Spleen (tissue), 13 donors: ENCODE results near the gene GALK1. TPM values are rescaled to one million over a fixed set of nuclear protein-coding genes. Genes with fewer than 3 reads are reported as not detected.
A peak's percentile ranks its signal among the peaks of the same experiment; 100 is the strongest.

ENCODE experiments used
- DNase-seq: peaks from one replicate; pipeline ENCODE4 v3.0.0-alpha.2; 2020
- H3K27ac ChIP-seq, 8 donors: fragments of 200-600 bp; sonication (generic) in 7 of 8; 1 replicate in 4 of 8; 2 replicates in 4 of 8; pipeline versions ENCODE4 v1.5.0 to v1.8.0; 2016 to 2021; ENCODE audit warnings: inconsistent platforms in 4 of 8, mild to moderate bottlenecking in 4 of 8, moderate library complexity in 1 of 8
- H3K27me3 ChIP-seq, 7 donors: fragments of 200-600 bp; sonication (generic) in 6 of 7; replicated peaks in 1 of 7; 1 replicate in 4 of 7; 2 replicates in 3 of 7; pipeline versions ENCODE4 v1.5.0 to v1.8.0; 2016 to 2021; ENCODE audit warnings: inconsistent platforms in 3 of 7, mild to moderate bottlenecking in 1 of 7
- H3K36me3 ChIP-seq, 6 donors: fragments of 200-600 bp; sonication (generic) in 5 of 6; 1 replicate in 4 of 6; 2 replicates in 2 of 6; pipeline versions ENCODE4 v1.5.0 to v1.8.0; 2016 to 2021; ENCODE audit warnings: inconsistent platforms in 2 of 6
- H3K4me1 ChIP-seq, 6 donors: fragments of 200-600 bp; sonication (generic) in 5 of 6; 1 replicate in 3 of 6; 2 replicates in 3 of 6; pipeline versions ENCODE4 v1.5.0 to v1.8.0; 2016 to 2021; ENCODE audit warnings: inconsistent platforms in 3 of 6
- H3K4me3 ChIP-seq, 8 donors: fragments of 200-600 bp; sonication (generic) in 7 of 8; 1 replicate in 4 of 8; 2 replicates in 4 of 8; pipeline versions ENCODE4 v1.5.0 to v1.8.0; 2016 to 2021; ENCODE audit warnings: inconsistent platforms in 4 of 8, mild to moderate bottlenecking in 4 of 8, moderate library complexity in 2 of 8
- H3K9me3 ChIP-seq, 8 donors: fragments of 200-600 bp; sonication (generic) in 7 of 8; 1 replicate in 4 of 8; 2 replicates in 4 of 8; pipeline versions ENCODE4 v1.5.0 to v1.8.0; 2016 to 2021; ENCODE audit warnings: inconsistent platforms in 4 of 8
- CTCF ChIP-seq, 11 experiments: fragments of 200-600 bp in 7 of 11; fragments of 450-650 bp in 4 of 11; sonication (generic) in 4 of 11; IDR thresholded peaks in 8 of 11; conservative IDR thresholded peaks in 3 of 11; 1 replicate in 7 of 11; 2 replicates in 4 of 11; pipeline versions ENCODE4 v1.4.0 to v1.8.0; 2016 to 2021; ENCODE audit warnings: antibody characterized with exemption in 11 of 11, inconsistent platforms in 4 of 11, mild to moderate bottlenecking in 1 of 11
- POLR2A ChIP-seq, 3 donors: fragments of 450-650 bp; IDR thresholded peaks; one replicate each; pipeline ENCODE4 v1.5.1; 2017; ENCODE audit warnings: antibody characterized with exemption in 3 of 3, mild to moderate bottlenecking in 1 of 3
- POLR2AphosphoS5 ChIP-seq, 3 donors: sonication (generic); formaldehyde crosslinking; IDR thresholded peaks; one replicate each; pipeline ENCODE4 v1.5.1; 2017; ENCODE audit warnings: antibody characterized with exemption in 3 of 3
- WGBS, 5 donors: extraction: QIAGEN DNeasy Blood & Tissue Kit in 3 of 5; methylation state at CpG; one replicate each; pipeline versions ENCODE4 v1.1.5 to v1.1.7; 2013 to 2018; 5-methylcytosine and 5-hydroxymethylcytosine counted together
- intact Hi-C: fragments of 100-400 bp; cut with DNase I; formaldehyde crosslinking; loops from one replicate; pipeline ENCODE4 v1.15.0; 2023; ENCODE audit warnings: low total_unique reads
- long read RNA-seq, 2 donors: transcript quantifications; one replicate each; lab custom pipeline, GENCODE V29; 2026
- polyA plus RNA-seq, 3 donors: library from polyadenylated mRNA; stranded (reverse); fragments of 200-250 nt; gene quantifications; one replicate each; pipeline ENCODE4 v1.2.1, GENCODE V29; 2013
- total RNA-seq, 7 donors: library from RNA; depleted of rRNA in 3 of 7; stranded (reverse); fragments of >200 nt in 3 of 7; fragmentation: NEBNext Ultra II Directional in 4 of 7; extraction: Animal tissue kit (Norgen Biotek cat#: 25700) in 4 of 7; gene quantifications; one replicate each; pipeline versions ENCODE4 v1.1.0 to v1.2.1, GENCODE V29; 2016 to 2021
- donor health status: healthy with polysubstance abuse.
- donor health status: DM: no; HTN: no; CAD: no; lungs with moderate emphysema.
- donor health status: DM: no; HTN: no; CAD: no.
- donor health status: Bipolar disorder and iron deficiency.
- donor health status: healthy.
- donor health status: DM: no; HTN: no; CAD: no.
- donor health status: DM: yes; HTN: yes; CAD: no.

GALK1 gene
- total RNA-seq, result 10 to 100 TPM; 23.5 to 45.1 (median 33.5) TPM
- 10 to 100 TPM; 34.2 to 45.9 (median 37.0) TPM for polyA plus RNA-seq
- long read RNA-seq, donor 1, transcript GALK1-205 (8 exons, 1,866 nt), result major isoform, 8 of 11 reads
- long read RNA-seq, donor 1, partial matches to known transcripts, result 0 of 11 reads
- long read RNA-seq, donor 1, other reads (novel, unspliced or antisense), result 0 of 11 reads
- long read RNA-seq, donor 2, transcript GALK1-205 (8 exons, 1,866 nt), result major isoform, 12 of 16 reads
- long read RNA-seq, donor 2, partial matches to known transcripts, result 0 of 16 reads
- long read RNA-seq, donor 2, other reads (novel, unspliced or antisense), result 0 of 16 reads

GRCh38 chr17:75764711-75765421, at the start of gene GALK1:
Gene GALK1, minus strand, starts transcription at chr17:75765192. Its CDS starts 56 bp downstream, at chr17:75765136.
- Histone ChIP-seq H3K36me3 (peaks cover 0 to 24% (median 0%) of the 10 kb centered on the region in 6 donors), H3K27ac (peak within 1 kb of the TSS; percentile 78 to 92 (median 90)), H3K9me3 (no peaks in the 10 kb centered on the region), H3K27me3 (no peaks in the 10 kb centered on the region), H3K4me3 (peak within 1 kb of the TSS; percentile 69 to 87 (median 80)), H3K4me1 (peaks cover 12 to 33% (median 28%) of the 10 kb centered on the region in 6 donors)
- 0 to 1% (median 0%) methylated on average over 30 to 71 of the region's 71 CpGs for WGBS, 5 donors
- TF ChIP-seq POLR2AphosphoS5 (IDR thresholded peaks at IDR 0.05) (peak; percentile 71 to 87 (median 86)), CTCF (IDR thresholded peaks at IDR 0.05 in 8 of 11, conservative IDR thresholded peaks at IDR 0.05 in 3 of 11) (peak; percentile 10 to 84 (median 69)), POLR2A (IDR thresholded peaks at IDR 0.05) (no peak)
- intact Hi-C loops, result no loop called here
- peak; percentile 96 for DNase-seq

GRCh38 chr17:75814021-75814395, 49.0 kb upstream of the GALK1 start:
- DNase-seq, result no peak
- Histone ChIP-seq H3K27me3 (no peaks in the 10 kb centered on the region), H3K36me3 (peaks cover 0 to 99% (median 92%) of the 10 kb centered on the region in 6 donors), H3K4me3 (no peak overlapping the region), H3K9me3 (no peaks in the 10 kb centered on the region), H3K4me1 (peaks cover 0 to 5% (median 0%) of the 10 kb centered on the region in 6 donors), H3K27ac (no peak overlapping the region)
- 88 to 96% (median 94%) methylated on average over 5 to 6 of the region's 6 CpGs for WGBS, 5 donors
- TF ChIP-seq POLR2AphosphoS5 (IDR thresholded peaks at IDR 0.05) (no peak), POLR2A (IDR thresholded peaks at IDR 0.05) (no peak), CTCF (IDR thresholded peaks at IDR 0.05 in 8 of 11, conservative IDR thresholded peaks at IDR 0.05 in 3 of 11) (no peak)
- intact Hi-C loops, result no loop called here

DNA sequence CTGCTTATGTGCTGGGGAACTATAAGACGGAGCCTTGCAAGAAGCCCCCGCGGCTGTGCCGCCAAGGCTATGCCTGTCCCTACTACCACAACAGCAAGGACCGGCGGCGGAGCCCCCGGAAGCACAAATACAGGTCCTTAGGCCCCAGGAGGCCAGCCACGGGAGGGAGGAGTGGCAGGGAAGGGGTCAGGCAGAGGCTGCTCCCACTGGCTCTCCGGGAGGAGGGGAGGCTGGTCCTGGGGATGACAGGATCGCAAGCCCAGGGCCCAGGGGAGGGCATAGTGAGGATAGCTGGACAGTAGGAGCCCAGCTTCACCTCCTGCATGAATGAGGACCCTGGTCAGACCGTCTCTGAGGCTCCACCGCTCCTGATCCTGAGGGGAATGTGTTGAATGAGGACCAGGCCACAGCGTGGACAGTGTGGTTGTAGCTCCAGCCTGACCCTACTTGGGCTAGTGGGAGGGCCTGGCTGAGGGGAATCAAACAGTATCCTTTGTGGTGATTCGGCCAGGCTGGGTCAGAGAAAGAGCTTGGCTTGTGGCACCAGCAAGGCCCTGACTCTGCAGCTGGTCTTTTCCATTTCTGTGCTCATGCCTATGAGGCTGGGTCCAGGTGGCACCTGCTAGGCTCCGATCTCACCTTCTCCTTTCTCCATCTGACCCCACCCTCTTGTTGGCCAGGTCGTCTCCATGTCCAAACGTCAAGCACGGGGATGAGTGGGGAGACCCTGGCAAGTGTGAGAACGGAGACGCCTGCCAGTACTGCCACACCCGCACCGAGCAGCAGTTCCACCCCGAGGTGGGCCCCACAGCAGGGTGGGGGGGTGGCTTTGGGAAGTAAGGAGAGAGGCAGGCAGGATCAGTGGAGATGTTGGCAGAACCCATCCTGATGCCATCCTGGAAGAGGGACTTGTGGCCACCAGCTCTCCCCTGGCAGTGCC, 48.4 kb upstream of the GALK1 start:
- TF ChIP-seq POLR2A (IDR thresholded peaks at IDR 0.05) (no peak), CTCF (IDR thresholded peaks at IDR 0.05 in 8 of 11, conservative IDR thresholded peaks at IDR 0.05 in 3 of 11) (no peak), POLR2AphosphoS5 (IDR thresholded peaks at IDR 0.05) (peak in 1 of 3 donors; percentile 22)
- peak; percentile 66 for DNase-seq
- intact Hi-C loops, result no loop called here
- Histone ChIP-seq H3K27ac (no peak overlapping the region), H3K36me3 (peaks cover 0 to 94% (median 86%) of the 10 kb centered on the region in 6 donors), H3K4me1 (peaks cover 0 to 9% (median 4%) of the 10 kb centered on the region in 6 donors), H3K9me3 (no peaks in the 10 kb centered on the region), H3K4me3 (no peak overlapping the region), H3K27me3 (no peaks in the 10 kb centered on the region)
- 93 to 97% (median 95%) methylated on average over 19 to 24 of the region's 24 CpGs for WGBS, 5 donors
